GM10248 (cell line): ENCODE data around the gene SPRR2B.
"Not testable (repeated sequence)": the region's sequence is repeated elsewhere in the genome, so short reads cannot be mapped to it uniquely, and the experiment has no call there.

Source experiments
- CTCF ChIA-PET: fragments of 300-600 bp; sonication (Branson Sonifier 250); formaldehyde crosslinking; extraction: SDS; loops from one replicate; lab custom pipeline; 2021; ENCODE audit warnings: antibody characterized with exemption; lab: Yijun Ruan, JAX
- POLR2A ChIA-PET: fragments of 350-650 bp; sonication (Branson Sonifier 250); formaldehyde crosslinking; extraction: SDS; loops from one replicate; lab custom pipeline; 2020; ENCODE audit warnings: antibody characterized with exemption; lab: Yijun Ruan, JAX
- DNase-seq: peaks from one replicate; pipeline ENCODE4 v3.0.0; 2012; ENCODE audit errors: extremely low spot score
- TF ChIP-seq, protein P1 (sequence below): IDR thresholded peaks from 2 replicates; pipeline ENCODE4 v1.5.1; 2012; ENCODE audit warnings: mild to moderate bottlenecking, low read depth; ENCODE audit errors: extremely low read depth, missing control alignments, control extremely low read depth

Gene SPRR2B

DNA sequence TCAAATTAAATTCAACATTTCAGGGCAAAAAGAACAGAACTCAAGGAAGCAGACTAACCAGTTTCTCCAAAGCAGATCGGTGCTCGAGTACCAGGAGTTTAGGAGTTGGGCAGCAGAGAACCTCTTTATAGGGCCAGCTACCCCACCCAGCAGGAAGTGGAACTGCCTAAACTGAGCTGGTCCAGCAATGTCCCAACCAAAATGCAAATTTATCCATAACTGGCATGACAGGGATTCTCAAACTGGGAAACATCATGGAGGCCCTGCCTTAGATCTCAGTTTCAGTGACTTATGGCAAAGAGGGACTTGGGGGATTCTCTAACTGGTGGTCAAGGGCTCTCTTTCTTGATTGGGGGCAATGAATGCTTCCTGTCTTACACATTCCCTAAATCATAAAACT, at the start of gene SPRR2B:
TSS of gene SPRR2B (minus strand) at position 101 of the 400 bp plus-strand sequence. CDS start 772 bp downstream, outside the sequence.
- DNase-seq, result no peak
- TF ChIP-seq, protein P1, sequence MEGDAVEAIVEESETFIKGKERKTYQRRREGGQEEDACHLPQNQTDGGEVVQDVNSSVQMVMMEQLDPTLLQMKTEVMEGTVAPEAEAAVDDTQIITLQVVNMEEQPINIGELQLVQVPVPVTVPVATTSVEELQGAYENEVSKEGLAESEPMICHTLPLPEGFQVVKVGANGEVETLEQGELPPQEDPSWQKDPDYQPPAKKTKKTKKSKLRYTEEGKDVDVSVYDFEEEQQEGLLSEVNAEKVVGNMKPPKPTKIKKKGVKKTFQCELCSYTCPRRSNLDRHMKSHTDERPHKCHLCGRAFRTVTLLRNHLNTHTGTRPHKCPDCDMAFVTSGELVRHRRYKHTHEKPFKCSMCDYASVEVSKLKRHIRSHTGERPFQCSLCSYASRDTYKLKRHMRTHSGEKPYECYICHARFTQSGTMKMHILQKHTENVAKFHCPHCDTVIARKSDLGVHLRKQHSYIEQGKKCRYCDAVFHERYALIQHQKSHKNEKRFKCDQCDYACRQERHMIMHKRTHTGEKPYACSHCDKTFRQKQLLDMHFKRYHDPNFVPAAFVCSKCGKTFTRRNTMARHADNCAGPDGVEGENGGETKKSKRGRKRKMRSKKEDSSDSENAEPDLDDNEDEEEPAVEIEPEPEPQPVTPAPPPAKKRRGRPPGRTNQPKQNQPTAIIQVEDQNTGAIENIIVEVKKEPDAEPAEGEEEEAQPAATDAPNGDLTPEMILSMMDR, result no peak
- ChIA-PET CTCF (interaction anchor here (1.2 to 1.6 kb wide), 2 partner anchors 13 to 121 kb away, joined by 3 to 4 read pairs; partner anchors contain the start of gene SPRR2A), POLR2A (no interaction called here)

DNA sequence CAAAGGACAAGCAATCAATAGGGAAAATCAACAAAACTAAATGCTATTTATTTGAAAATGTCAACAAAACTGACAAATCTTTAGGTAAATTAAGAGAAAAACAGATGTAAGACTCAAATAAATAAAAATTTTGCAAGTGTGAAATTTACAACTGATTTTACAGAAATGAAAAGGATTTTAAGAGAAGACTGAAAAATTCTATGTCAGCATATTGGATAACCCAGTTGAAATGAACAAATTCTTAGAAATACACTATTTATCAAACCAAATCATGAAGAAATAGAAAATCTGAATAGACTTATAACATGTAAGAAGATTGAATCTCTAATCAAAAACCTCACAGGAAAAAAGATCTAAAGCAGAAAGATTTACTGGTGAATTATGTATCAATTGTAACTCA, 49.5 kb upstream of the SPRR2B start:
- CTCF ChIA-PET, result no interaction called here
- TF ChIP-seq, protein P1, result no peak
- POLR2A ChIA-PET, result no interaction called here
- DNase-seq, result no peak

DNA sequence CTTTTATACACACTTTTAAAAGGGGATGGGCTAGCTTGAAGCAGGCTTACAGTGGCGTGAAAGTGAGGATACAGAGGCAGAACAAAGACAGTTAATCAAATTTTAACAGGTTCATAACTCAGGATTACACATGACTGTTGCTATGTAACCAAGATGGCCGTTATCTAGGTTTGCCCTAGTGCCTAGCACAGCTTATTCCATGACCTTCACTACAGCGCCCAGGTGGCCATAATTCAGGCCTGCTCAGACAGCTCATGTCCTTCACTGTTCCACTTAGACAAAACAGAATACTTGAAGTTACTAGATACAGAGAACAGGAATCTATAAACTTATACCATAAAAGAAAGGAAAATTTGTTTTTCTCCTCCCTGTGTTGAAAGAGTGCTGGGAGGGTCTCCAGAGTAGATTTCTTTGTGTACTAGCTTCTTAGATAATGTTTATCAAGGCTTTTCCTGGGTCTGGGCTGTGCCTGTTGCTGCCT, 48.1 kb upstream of the SPRR2B start:
- DNase-seq, result no peak
- TF ChIP-seq, protein P1, result no peak
- ChIA-PET POLR2A (no interaction called here), CTCF (interaction anchor here (1.0 kb wide), 1 partner anchor 21 kb away, joined by 3 read pairs; no protein-coding TSS in a partner anchor)

DNA sequence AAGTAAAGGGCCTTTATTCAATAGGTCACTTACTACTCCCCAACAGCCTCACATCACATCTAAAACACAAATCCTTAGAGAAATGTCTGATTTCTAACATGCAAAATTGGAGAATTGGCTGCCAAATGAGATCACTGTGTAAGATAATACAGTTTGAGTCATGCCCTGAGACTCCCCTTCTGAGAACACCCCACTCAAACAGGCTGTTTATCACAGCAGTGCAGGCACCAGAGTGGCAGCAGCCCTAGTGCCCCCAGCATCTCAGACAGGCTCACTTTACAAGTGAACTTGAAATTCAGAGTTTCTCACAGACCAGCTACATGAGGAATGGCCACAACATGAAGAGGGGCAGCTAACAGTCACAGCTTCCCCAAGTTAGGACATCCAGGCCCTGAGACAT, 43.9 kb upstream of the SPRR2B start:
- DNase-seq, CTCF ChIA-PET, POLR2A ChIA-PET: not testable (repeated sequence)

DNA sequence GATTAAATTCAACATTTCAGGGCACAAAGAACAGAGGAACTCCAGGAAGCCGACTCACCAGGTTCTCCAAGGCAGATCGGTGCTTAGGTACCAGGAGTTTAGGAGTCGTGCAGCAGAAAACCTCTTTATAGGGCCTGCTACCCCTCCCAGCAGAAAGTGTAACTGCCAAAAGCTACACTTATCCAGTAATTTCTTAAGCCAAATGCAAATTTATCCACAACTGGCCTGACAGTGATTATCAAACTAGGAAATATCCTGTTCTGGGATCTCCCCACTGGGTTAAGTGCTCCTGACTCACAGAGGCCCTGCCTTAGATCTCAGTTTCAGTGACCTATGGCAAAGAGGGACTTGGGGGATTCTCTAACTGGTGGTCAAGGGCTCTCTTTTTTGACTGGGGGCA, 42.0 kb upstream of the SPRR2B start, which contains the start of gene SPRR2F:
TSS of gene SPRR2F (minus strand) at position 101 of the 400 bp plus-strand sequence. CDS start 783 bp downstream, outside the sequence.
- TF ChIP-seq, protein P1, result no peak
- DNase-seq, result no peak
- CTCF ChIA-PET, result no interaction called here
- POLR2A ChIA-PET, result no interaction called here

DNA sequence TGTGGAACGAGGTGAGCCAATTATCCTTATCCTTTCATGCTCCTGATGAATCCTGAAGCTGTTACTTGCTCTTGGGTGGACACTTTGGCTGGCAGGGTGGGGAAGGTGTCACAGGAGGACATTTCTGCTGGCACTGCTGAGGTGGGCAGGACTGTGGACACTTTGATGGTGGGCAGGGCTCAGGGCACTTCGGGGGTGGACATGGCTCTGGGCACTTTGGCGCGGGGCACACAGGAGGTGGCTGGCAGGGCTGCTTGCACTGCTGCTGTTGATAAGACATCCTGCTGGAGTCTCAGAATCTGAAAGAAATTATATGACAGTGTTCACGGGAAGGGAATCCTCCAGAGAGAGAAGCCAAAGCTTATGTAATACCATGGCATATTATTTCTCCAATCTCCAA, 41.0 kb upstream of the SPRR2B start:
- POLR2A ChIA-PET, DNase-seq: not testable (repeated sequence)
- CTCF ChIA-PET, result interaction anchor here (1.0 kb wide), 1 partner anchor 57 kb away, joined by 3 read pairs; no protein-coding TSS in a partner anchor

DNA sequence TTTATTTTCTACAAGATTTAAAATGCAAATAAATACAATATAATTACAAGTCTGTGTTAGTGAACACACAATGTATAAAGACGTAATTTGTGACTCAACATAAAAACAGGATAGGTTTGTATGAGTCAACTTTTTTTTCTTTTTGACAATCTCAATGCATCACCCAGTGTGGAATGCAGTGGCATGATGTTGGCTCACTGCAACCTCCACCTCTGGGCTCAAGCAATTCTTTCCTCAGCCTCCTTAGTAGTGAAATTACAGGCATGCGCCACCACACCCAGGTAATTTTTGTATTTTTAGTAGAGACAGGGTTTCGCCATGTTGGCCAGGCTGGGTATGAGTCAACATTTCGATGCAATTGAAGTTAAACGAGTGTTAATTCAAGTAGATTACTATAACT, 28.8 kb upstream of the SPRR2B start:
- TF ChIP-seq, protein P1, result no peak
- DNase-seq, result no peak
- POLR2A ChIA-PET, result no interaction called here
- CTCF ChIA-PET, result no interaction called here
